IPS-18c (cell line): ENCODE data around the gene DENND6B.
"Not testable (repeated sequence)": the region's sequence is repeated elsewhere in the genome, so short reads cannot be mapped to it uniquely, and the experiment has no call there.

ENCODE experiments used
- H3K4me3 ChIP-seq: 2 replicates; pipeline ENCODE4 v1.7.0; 2013; ENCODE audit warnings: low read depth, mild to moderate bottlenecking, low read length, moderate library complexity; ENCODE audit not compliant: insufficient read depth
- H3K9me3 ChIP-seq: one replicate; pipeline ENCODE4 v1.6.1; 2013; ENCODE audit warnings: mild to moderate bottlenecking, low read length, moderate library complexity; ENCODE audit not compliant: control insufficient read depth, insufficient read depth

DENND6B gene

DNA sequence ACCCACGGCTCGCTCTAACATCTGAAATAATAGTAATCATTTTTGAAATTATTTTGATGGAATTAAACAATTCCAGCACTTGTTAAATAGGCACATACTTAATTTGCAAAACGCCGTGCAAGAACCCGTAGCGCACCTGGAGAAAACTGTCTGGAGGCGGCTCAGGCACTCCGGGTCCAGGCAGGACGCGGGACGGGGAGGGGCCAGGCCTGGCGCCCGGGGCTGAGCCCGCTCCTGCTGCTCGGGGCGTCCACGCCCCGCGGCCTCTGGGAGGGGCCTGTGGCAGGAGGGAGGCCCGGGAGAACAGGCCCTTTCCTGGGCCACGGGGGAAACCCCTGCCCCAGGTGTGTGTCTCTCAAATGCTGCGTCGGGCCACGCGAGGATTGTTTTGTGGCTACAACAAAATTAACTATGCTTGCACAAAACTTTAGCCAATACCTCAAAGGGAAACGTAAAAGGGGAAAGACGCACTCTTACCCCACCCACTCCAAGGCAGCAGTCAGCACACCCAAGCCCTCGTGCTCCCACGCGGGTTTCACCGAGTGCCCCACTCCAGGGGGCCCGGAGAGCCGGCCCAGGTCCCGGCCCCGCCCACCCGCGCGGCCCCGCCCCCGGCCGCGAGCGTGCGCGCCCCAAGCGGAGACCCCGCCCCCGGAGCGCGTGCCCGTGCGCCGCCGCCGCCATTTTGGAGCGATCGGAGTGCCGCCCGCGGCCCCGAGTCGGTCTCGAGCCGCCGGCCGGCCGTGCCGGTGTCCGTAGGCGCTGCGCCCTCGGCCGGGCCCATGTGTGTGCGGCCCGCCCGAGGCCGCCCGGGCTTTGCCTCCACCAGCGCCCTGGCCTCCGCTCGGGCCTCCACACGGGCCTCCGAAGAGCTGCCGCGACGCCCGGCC lies 16.1 kb upstream of the DENND6B start, which contains the start of gene PPP6R2:
PPP6R2 (plus strand) TSS at position 677 of the 890 bp plus-strand sequence. CDS start 50,582 bp downstream, outside the sequence.
- Histone ChIP-seq H3K9me3 (no peaks in the 10 kb centered on the region), H3K4me3 (peak within 1 kb of the TSS; percentile 71)

DNA sequence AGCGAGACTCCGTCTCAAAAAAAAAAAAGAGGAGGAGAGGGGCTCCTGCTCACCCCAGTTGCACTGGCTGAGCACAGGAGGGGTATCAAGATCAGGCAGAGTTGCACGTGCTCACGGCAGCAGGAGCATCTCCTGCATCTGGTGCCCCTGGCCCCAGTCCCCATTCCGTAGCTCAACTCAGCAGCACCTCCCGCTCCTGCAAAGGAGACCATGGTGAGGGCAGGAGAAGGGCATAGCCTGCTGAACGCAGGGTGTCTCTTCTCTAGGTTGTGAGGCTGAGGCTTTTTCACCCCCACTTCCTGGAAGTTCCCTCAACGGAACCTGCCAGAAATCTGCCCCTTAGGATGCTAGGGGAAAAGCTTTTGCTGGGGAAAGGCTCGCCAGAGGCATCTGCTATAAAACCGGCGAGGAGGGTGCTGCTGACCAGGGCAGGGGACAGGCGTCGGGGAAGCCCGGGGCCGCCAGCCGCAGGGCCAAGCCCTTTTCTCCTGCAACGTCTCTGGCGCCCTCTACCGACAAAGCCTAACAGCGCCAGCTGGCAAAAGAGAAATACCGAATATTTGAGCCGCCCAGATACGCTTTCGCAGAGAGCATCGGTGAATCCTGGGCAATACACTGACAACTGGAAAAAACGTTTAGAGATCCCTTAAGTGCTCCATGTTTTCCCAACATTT lies 15.3 kb upstream of the DENND6B start:
- Histone ChIP-seq H3K9me3 (no peaks in the 10 kb centered on the region), H3K4me3 (peak overlapping the region; percentile 71)

DNA sequence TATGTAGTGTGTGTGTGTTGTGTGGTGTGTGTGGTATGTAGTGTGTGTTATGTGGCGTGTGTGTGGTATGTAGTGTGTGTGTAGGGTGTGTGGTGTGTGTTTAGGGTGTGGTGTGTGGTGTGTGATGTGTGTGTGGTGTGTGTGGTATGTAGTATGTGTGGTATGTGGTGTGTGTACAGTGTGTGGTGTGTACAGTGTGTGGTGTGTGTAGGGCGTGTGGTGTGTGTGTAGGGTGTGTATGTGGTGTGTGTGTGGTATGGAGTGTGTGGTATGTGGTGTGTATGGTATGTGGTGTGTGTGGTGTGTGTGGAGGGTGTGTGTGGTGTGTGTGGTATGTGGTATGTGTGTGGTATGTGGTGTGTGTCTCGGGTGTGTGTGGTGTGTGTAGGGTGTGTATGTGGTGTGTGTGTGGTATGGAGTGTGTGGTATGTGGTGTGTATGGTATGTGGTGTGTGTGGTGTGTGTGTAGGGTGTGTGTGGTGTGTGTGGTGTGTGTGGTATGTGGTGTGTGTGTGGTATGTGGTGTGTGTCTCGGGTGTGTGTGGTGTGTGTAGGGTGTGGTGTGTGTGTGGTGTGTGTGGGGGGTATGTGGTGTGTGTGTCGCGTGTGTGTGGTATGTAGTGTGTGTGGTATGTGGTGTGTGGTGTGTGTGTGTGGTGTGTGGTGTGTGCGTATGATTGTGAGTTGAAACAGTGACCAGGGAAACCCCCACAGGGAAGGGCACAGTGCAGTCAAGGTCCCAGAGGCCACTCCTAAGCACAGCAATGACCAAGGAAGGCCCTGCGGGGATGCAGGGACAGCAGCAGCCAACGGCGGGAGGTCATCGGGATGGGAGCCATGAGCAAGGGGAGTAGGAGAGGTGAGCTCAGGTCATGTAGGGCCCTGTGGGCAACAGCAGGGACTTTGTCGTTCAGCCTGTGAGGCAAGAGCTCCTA lies 13.4 kb upstream of the DENND6B start:
- Histone ChIP-seq H3K9me3 (no peaks in the 10 kb centered on the region), H3K4me3 (no peak overlapping the region)

DNA sequence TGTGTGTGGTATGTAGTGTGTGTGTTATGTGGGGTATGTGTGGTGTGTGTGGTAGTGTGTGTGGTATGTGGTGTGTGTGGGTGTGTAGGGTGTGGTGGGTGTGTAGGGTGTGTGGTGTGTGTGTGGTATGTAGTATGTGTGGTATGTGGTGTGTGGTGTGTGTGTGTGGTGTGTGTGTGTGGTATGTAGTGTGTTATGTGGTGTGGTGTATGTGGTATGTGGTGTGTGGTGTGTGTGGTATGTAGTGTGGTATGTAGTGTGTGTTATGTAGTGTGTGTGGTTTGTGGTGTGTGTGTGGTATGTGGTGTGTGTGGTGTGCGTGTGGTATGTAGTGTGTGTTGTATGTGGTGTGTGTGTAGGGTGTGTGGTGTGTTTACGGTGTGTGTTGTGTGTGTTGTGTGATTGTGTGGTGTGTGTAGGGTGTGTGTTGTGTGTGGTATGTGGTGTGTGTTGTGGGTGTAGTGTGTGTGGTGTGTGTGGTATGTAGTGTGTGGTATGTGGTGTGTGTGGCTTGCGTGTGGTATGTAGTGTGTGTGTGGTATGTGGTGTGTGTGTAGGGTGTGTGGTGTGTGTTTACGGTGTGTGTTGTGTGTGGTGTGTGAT lies 12.1 kb upstream of the DENND6B start:
- no peaks in the 10 kb centered on the region for H3K9me3 ChIP-seq
- H3K4me3 ChIP-seq = no peak overlapping the region

DNA sequence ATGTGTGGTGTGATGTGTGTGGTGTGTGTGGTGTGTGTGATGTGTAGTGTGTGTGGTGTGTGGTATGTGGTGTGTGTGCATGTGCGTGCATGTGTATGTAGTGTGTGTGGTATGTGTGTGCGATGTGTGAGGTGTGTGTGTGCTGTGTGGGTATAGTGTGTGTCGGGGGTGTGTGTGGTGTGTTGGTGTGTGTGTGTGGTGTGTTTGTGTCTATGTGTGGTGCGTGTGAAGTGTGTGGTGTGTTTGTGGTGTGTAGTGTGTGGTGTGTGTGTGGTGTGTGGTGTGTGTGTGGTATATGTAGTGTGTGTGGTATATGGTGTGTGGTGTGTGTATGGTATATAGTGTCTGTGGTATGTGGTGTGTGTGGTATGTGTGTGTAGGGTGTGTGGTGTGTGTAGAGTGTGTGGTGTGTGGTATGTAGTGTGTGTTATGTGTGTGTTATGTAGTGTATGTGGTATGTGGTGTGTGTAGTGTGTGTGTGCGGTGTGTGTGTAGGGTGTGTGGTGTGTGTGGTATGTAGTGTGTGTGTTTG lies 11.3 kb upstream of the DENND6B start:
- Histone ChIP-seq H3K4me3 (no peak overlapping the region), H3K9me3 (no peaks in the 10 kb centered on the region)

DNA sequence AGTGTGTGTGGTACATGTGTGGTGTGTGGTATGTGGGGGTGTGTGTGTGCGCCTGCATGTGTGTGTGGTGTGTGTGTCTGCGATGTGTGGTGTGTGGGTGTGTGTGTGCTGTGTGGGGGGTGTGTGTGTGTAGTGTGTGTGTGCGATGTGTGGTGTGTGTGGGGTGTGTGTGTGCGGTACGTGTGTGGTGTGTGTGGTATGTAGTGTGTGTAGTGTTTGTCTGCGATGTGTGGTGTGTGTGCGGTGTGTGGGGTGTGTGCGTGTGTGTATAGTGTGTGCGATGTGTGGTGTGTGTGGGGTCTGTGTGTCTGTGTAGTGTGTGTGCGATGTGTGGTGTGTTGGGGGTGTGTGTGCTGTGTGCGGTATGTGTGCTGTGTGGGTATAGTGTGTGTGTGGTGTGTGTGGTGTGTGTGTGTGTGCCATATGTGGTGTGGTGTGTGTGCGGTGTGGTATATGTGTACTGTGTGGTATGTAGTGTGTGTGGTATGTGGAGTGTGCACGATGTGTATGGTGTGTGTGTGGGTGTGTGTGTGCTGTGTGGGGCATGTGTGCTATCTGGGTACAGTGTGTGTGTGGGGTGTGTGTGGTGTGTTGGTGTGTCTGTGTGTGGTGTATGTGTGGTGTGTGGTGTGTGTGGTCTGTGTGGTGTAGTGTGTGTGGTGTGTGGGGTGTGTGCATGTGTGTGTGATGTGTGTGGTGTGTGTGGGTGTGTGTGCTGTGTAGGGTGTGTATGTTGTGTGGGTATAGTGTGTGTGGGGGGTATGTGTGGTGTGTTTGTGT lies 10.6 kb upstream of the DENND6B start:
- Histone ChIP-seq H3K9me3 (no peaks in the 10 kb centered on the region), H3K4me3 (no peak overlapping the region)

DNA sequence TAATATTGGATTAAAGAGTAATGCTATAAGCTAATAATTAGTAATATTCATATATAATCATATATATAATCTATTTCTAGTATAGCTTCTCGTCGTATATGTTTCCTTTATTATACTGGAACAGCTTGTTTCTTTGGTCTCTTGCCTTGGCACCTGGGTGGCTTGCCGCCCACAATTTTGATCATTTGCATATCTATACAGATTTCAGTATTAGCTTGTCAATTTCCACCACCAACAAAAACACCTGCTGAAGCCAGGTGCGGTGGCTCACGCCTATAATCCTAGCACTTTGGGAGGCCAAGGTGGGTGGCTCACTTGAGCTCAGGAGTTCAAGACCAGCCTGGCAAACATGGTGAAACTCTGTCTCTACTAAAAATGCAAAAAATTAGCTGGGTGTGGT lies 7.6 kb upstream of the DENND6B start:
- H3K9me3 ChIP-seq, H3K4me3 ChIP-seq: not testable (repeated sequence)

DNA sequence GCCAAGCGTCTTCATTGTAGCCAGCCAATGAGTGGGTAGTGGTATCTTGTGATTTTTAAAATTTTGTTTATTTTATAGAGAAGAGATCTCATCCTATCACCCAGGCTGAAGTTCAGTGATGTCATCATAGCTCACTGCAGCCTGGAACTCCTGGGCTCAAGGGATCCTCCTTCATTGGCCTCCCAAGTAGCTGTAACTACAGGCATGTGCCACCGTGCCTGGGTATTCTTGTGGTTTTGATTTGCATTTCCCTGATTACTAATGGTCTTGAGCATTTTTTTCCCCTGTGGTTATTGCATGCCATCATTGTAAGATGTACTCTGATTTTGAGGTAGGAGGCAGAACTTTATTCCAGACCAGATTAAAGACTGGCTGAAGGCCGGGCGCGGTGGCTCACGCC lies 2.4 kb upstream of the DENND6B start:
- Histone ChIP-seq H3K4me3 (no peak overlapping the region), H3K9me3 (peaks cover 2% of the 10 kb centered on the region)

DNA sequence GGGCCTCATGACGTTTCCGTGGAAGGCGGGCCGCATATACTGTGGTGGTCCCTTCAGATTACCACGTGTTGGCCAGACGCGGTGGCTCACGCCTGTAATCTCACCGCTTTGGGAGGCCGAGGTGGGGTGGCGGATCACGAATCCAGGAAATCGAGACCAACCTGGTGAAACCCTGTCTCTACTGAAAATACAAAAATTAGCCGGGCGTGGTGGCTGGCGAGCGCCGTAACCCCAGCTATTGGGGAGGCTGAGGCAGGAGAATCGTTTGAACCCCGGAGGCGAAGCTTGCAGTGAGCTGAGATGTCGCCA lies 853 bp upstream of the DENND6B start:
- peak overlapping the region; percentile 88 for H3K4me3 ChIP-seq
- H3K9me3 ChIP-seq = peaks cover 2% of the 10 kb centered on the region

DNA sequence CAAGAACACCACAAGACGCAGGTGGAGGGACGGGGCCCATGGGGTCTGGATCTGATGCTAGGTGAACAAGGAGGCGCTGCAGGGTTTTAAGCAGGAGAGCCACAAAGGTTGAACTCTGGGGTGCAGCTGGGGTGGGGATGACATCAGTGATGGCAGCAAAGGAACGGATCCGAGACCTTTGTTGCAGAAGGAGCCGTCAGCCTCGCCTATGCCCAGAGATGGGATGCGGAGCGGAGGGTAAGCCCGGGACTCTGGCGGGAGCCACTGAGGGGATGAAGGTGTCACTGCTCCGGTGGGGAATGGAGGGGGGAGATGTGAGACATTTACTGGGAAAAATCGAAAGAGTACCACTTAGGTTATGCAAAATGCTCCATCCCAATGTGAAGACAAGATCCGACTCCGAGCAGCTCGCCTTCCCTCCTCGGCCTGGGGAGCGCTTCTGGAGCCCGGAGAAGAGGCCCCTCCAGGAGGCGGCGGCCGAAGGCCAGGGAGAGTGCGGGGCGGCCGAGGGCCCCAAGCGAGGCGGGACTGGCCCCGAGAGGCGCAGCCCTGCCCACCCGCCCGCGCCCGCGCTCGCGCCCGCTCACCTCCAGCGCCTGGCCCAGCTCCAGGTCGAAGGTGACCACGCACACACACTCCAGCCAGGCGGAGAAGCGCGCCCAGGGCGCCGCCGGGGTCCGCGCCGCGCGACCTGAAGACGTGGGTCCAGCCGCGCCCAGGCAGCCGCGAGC lies 422 bp downstream of the DENND6B start:
- H3K4me3 ChIP-seq = peak overlapping the region; percentile 84

DNA sequence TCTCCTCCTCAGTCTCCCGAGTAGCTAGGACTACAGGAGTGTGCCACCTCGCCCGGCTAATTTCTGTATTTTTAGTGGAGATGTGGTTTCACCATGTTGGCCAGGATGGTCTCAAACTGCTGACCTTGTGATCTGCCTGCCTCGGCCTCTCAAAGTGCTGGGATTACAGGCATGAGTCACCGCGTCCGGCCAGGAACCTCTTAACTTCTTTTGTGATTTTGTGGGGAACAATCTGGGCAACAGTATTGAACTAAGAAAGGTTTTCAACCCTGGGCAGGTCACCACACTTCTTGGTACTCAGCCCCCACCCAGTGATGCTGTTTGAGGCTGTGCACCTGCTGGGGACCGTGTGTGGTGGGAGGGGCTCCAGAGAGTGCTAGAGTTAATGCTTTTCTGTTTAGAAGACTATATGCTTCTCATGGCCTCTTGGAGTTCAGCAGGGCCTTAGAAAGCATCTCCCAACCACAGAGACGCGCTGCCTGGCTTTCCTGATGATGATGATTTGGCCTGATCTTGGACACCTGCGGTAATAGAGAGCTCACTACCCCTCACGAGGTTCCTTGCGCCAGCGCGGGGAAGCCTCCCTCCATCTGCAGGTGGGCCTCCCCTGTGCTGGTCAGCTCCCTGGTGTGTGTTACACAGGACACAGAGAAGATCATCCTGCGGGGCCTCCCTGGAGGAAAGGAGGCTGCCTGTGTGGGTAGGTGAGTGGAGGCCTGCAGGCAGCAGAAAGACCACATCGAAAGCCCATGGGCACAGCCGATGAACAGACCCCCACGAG lies 1.2 kb downstream of the DENND6B start:
- Histone ChIP-seq H3K4me3 (no peak overlapping the region; the same call in none of the 2 replicates), H3K9me3 (peaks cover 2% of the 10 kb centered on the region)

More for the DNA sequence above, 422 bp downstream of the DENND6B start:
- peaks cover 2% of the 10 kb centered on the region for H3K9me3 ChIP-seq

DNA sequence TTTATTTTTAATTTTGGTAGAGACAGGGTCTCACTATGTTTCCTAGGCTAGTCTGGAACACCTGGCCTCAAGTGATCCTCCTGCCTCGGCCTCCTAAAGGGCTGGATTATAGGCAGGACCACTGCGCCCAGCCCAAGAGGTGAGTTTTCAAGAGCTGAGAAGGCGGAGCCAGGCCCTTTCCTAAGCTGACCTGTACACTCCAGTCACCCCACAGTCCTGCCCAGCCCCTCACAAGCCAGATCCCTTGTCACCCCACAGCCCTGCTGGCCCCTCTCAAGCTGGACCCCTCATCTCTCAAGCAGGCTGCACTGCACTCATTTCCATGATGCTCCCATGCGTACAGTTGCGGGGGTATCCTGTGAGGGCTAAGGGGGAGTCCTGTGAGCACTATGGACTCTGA lies 2.9 kb downstream of the DENND6B start:
- Histone ChIP-seq H3K9me3 (no peaks in the 10 kb centered on the region), H3K4me3 (no peak overlapping the region)

DNA sequence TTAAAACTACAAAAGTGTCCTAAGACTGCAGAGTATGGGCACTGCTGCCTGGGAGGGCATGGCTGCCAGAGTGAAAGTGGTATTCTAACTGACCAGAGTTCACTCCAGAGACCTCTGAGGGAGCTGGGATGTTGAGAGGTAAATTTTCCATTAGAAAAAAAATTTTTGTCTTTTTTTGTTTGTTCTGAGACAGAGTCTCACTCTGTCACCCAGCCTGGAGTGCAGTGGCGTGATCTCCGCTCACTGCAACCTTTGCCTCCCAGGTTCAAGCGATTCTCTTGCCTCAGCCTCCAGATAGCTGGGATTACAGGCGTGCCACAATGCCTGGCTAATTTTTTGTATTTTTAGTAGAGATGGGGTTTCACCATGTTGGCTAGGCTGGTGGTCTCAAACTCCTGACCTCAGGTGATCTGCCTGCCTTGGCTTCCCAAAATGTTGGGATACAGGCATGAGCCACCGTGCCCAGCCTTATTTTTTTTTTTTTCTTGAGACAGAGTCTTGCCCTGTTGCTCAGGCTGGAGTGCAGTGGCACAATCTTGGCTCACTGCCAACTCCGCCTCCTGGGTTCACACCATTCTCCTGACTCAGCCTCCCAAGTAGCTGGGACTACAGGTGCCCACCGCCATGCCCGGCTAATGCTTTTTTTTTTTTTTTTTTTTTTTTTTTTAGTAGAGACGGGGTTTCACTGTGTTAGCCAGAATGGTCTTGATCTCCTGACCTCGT lies 4.3 kb downstream of the DENND6B start:
- H3K4me3 ChIP-seq, H3K9me3 ChIP-seq: not testable (repeated sequence)

DNA sequence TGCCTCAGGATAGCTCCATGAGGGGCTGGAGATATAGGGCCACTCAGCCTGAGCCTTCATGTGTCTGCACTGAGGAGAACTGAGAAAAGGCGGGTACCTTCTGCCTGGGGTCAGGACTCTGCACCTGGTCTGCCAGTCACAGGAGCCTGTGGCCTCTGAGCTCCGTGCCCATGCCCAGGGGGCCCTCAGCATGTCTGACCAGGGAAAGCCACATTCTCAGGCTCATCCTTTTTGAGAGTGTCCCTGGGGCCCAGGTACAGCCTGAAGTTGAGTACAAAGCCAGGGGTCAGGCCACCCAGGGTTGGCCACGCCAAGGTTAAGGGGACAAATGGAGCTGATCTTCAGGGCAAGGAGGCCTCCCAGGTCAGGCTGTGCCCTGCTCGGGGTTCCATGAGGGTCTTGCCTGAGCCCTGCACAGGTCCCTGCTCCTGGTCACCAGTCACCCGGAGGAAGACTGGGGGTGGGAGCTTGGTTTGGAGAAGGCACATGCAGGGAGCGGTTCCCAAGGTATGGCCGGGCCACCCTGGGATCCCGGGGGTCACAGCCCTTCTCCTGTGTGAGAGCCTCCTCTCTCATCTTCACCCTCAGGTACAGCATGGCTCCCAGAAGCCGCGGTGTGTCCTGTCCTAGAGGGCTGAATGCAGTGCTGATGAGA lies 6.0 kb downstream of the DENND6B start:
- H3K4me3 ChIP-seq = no peak overlapping the region
- H3K9me3 ChIP-seq = no peaks in the 10 kb centered on the region
